COLO668 (cell line): ENCODE results near the gene PKP3.
"Not testable (repeated sequence)": the region's sequence is repeated elsewhere in the genome, so short reads cannot be mapped to it uniquely, and the experiment has no call there.

Source experiments
- DNase-seq: peaks from one replicate; lab custom pipeline; 2025; ENCODE audit not compliant: unreplicated experiment; lab: John Stamatoyannopoulos, UW

Gene PKP3

DNA sequence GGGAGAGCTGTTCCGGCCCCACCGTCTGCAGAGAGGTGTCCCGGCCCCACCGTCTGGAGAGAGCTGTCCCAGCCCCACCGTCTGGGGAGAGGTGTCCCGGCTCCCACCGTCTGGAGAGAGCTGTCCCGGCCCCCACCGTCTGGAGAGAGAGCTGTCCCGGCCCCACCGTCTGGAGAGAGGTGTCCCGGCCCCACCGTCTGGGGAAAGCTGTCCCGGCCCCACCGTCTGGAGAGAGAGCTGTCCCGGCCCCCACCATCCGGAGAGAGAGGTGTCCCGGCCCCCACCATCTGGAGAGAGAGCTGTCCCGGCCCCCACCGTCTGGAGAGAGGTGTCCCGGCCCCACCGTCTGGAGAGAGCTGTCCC is 30.6 kb upstream of the PKP3 start:
- not testable (repeated sequence) for DNase-seq

DNA sequence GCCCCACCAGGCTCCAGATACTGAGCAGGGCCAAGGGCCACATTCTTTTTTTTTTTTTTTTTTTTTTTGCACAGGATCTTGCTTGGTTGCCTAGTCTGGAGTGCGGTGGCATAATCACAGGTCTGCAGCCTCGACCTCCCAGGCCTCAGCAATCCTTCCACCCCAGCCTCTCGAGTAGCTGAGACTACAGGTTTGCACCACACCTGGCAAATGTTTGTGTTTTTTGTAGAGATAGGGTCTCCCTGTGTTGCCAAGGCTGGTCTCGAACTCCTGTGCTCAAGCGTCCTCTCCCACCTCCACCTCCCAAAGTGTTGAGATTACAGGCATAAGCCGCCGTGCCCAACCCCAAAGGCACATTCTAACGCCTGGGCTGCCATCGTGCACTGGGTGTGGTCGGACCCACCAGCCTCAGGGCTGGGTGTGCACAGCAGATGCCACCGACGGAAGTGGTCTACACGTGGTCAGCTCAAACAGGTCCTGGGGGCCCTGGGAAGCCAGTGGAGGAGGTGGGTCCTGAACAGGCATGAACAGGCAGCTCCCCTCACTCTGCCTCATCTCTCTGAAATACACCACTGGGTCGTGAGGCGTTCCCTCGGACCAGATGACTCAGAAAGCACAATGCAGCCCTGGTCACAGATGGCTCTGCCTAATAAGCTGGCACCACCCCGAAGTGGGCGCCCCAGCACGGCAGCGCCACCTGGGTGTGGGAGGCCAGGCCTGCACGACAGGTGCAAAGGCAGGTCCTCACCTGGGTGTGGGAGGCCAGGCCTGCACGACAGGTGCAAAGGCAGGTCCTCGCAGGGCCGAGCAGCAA is 29.9 kb upstream of the PKP3 start:
- DNase-seq: peak; percentile 69

DNA sequence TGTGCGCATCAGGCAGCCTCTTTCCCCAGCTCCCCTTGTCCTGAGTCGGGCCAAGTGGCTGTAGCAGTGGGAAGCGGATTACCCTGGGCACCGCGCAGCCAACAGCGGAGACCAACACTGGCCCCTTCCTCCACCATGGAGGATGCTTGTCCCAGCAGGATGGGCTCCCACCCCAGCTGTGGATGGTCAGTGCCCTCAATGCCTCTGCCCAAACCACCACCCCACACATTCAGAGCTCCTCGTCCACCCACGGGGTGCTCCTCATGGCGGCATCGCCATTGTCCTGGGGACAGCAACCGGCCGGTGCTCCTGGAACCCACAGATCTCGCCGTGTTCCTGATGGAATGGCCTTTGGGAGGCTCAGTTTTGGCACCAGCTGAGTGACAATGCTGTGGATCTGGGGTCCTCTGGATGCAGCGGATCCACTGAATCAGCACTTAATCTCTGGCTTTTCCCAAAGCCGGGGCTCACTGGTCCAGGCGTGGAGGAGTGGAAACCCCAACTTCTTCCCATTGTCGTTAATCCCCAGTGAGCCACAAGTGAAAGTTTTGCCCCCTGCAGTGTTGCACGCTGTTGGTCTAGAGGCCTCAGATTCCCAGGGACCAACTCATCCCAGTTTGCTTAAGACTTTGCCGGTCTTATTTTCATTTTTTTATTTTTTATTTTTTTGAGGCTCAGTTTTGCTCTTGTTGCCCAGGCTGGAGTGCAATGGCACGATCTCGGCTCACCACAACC is 28.9 kb upstream of the PKP3 start:
- no peak for DNase-seq

DNA sequence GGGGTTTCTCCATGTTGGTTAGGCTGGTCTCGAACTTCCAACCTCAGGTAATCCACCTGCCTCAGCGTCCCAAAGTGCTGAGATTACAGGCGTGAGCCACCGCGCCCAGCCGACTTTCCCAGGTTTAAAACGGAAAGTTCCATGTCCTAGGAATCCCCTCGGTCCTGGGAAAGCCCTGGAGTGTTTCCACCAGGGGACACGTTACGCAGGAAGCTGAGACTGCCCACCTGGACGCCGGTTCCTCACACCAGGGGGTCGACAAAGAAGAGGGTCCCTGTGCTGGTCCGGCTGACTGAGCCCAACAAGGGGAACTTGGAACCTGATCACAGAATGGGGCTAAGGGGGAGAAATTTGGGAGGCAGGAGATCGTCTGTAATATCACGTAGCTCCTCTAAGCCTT is 28.2 kb upstream of the PKP3 start:
- no peak for DNase-seq

GRCh38 chr11:367956-368413 is 26.0 kb upstream of the PKP3 start:
- DNase-seq: no peak

GRCh38 chr11:368414-369335 is 25.3 kb upstream of the PKP3 start:
- peak; percentile 2 for DNase-seq

DNA sequence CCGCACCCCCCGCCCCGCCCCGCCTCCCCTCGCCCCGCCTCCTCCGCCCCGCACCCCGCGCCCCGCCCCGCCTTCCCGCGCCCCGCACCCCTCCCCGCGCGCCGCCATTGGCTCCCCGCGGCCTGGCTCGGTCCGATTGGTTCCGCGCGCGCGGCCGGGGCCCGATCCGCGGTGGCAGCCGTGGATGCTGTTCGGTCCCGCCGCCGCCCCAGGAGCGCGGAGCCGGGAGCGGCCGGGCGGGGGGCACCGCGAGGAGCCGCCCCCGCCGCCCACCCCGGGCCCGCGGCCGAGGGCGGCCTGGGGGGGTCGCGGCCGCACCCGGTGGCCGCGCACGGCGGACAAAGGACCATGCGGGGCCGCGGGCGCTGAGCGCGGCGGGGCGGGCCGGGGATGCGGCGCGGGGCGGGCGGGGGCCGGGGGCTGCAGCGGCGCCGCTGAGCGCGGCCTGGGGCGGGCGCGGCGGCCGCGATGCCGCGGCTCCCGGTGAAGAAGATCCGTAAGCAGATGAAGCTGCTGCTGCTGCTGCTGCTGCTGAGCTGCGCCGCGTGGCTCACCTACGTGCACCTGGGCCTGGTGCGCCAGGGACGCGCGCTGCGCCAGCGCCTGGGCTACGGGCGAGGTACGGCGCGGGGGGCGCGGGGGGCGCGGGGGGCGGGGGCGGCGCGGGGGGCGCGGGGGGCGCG is 24.5 kb upstream of the PKP3 start, which contains the start of gene B4GALNT4:
B4GALNT4 (plus strand) TSS at position 164 of the 683 bp plus-strand sequence; CDS start at position 469, 305 bp downstream.
- peak; percentile 8 for DNase-seq

- DNase-seq: no peak
These were observed 23.7 kb upstream of the PKP3 start for GRCh38 chr11:370070-370941.

DNA sequence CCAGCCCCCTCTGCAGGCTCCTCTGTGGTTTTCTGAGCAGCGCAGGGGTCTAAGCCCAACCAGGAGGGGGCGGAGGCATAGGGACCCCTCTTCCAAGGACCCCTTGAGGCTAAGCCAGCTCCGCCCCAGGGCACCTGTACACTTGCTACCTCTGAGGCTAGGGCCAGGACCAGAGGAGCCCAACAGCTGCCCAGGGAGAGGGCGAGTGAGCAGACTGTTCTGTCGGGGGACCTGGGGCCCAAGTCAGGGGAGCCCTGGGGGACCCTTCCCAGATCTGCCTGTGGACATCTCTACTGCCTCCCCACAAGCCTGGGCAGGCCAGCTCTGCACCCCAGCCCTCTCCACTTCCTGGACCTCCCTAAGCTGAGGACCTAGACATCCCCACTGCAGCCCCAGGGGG is 23.0 kb upstream of the PKP3 start:
- no peak for DNase-seq

DNA sequence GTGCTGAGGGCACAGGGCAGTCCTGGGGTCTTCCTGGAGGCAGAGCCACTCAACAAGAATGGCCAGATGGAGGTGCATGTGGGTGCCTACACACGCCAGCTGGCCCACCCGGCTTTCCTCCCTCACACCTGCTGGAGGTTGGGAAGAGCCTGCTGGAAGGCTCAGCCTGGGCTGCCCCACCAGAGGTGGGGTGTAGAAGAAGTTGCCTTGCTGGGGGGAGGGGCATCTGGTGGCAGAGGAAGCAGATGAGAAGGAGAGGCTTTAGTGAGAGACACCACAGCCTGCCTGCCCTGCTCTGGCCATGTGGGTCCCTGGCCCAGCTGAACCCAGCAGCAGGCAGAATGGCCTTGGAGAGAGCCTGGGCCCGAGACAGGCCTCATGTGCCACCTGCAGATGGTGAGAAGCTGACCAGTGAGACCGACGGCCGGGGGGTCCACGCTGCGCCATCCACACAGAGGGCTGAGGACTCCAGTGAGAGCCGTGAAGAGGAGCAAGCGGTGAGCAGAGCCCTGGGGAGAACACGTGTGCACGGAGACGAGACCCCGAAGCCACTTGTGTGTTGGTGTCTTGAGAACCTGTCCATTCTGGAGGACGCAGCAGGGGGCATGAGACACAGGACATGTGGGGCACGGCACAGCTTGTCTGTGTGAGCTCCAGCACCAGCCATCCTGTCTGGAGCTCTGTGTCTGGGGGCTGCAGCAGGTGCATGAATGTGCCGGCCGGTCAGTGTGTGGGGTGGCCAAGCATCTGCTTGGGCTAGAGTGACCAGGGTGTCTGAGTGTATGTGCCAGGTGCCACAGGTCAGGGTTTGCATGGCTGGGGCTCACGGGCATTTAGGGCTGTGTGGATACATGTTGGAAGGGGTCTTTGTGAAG is 22.1 kb upstream of the PKP3 start:
- DNase-seq: no peak

- DNase-seq: no peak
These were observed 20.9 kb upstream of the PKP3 start for GRCh38 chr11:372809-373715.

DNA sequence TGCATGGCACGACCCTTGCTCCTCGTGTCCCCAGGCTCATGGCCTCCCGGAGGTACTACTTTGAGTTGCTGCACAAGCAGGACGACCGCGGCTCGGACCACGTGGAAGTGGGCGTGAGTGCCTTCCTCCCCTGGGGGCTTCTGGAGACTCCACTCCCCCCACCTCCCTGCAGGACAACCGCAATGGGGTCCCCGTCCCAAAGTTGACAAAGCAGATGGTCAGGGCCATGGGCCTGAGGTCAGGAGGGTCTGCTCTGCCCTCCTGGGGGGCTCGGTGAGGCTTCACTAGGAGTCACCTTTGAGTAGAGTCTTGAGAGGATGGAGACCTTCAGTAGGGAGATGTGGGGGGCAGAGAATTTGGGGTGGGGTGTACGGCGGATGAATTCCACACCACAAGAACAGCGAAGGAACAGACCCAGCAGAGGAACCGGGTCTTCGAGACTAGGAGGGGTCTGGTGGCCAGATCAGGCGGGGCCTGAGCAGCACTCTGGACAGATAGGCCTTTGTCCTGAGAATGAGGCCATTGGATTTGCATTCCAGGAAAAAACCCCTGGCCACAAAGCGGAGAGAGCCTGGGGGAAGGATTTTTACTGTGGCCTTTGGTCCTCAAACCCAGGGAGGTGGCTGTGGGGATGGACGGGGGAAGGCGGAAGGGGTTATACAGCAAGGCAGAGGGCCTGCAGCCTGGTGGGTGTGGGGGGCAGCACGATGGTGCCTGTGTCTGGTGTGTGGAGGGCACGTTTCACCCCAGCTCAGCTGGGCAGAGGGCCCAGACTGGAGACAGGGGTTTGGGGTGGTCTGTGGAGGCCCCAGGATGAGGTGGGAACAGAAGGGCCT is 20.1 kb upstream of the PKP3 start:
- no peak for DNase-seq

GRCh38 chr11:375065-376025 is 18.7 kb upstream of the PKP3 start:
- DNase-seq: no peak

GRCh38 chr11:376531-377173 is 17.4 kb upstream of the PKP3 start:
- no peak for DNase-seq

DNA sequence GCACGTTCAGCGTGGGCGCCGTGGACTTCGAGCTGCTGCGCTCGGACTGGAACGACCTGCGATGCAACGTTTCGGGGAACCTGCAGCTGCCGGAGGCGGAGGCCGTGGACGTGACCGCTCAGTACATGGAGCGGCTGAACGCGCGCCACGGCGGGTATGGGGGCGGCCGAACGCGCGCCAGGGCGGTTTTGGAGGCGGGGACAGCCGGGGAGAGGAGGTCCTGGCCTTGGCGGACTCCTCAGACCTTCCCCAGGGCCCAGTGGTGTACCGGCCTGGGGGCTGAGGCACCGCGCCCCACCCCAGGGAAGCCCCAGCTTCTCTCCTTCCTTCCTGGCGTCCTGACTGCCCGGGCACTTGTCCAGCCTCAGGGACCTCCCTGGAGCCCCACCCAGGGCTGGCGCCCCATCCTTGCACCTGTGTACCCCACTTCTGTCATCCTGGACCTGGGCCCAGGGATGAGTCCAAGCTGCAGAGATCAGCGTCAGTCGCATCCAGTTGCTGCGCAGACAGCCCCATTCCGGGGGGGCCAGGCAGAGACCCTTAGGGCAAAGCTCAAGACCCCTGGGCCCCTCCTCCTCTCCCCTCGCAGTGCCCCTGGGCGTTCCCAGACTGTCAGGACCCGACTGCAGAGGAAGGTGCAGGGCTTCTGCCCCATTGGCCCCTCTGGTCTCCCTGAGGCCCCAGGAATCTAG is 16.7 kb upstream of the PKP3 start:
- DNase-seq: no peak
